IMR-90 (cell line): ENCODE measurements around the gene P2RX3.

ENCODE experiments used
- BHLHE40 ChIP-seq: fragments of 150-350 bp; IDR thresholded peaks from 2 replicates; pipeline ENCODE4 v1.6.1; 2016; ENCODE audit warnings: mild to moderate bottlenecking, low read depth, low read length
- CTCF ChIP-seq: conservative IDR thresholded peaks from 2 replicates; pipeline ENCODE4 v1.5.1; 2012; ENCODE audit warnings: mild to moderate bottlenecking, low read depth, low read length, improper control_type of control experiment
- MAFK ChIP-seq: IDR thresholded peaks from 2 replicates; pipeline ENCODE4 v1.6.1; 2012; ENCODE audit warnings: low read depth, low read length, improper control_type of control experiment
- TF ChIP-seq, protein P1 (sequence below): fragments of 150-350 bp; IDR thresholded peaks from 2 replicates; pipeline ENCODE4 v1.6.1; 2016; ENCODE audit warnings: low read depth, mild to moderate bottlenecking, low read length, moderate library complexity, borderline replicate concordance

DNA sequence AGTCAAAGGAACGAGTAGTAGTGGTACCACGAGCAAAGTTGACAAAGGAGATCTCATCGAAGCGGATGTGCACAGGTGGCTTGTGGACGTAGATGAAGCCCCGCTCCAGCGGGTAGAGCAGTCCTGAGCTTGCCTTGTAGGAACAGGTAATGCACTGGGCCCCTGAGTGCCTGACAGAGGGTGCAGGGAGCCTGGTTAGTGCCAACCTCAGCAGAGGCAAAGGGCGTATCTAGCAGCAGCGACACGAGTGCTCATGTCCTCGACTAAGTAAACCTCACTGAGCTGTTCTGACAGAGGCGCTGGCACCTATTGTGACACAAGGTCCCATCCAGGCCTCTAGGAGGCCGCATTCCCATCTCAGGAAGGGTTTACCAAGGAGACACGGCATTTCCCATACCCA lies 6.4 kb upstream of the P2RX3 start:
- no peak for TF ChIP-seq CTCF
- no peak for TF ChIP-seq MAFK
- TF ChIP-seq BHLHE40 = no peak
- TF ChIP-seq, protein P1, sequence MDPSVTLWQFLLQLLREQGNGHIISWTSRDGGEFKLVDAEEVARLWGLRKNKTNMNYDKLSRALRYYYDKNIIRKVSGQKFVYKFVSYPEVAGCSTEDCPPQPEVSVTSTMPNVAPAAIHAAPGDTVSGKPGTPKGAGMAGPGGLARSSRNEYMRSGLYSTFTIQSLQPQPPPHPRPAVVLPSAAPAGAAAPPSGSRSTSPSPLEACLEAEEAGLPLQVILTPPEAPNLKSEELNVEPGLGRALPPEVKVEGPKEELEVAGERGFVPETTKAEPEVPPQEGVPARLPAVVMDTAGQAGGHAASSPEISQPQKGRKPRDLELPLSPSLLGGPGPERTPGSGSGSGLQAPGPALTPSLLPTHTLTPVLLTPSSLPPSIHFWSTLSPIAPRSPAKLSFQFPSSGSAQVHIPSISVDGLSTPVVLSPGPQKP = no peak
